ENCODE results near the gene ULK4. TPM values are rescaled to one million over a fixed set of nuclear protein-coding genes. Genes with fewer than 3 reads are reported as not detected.
"Not testable (repeated sequence)": the region's sequence is repeated elsewhere in the genome, so short reads cannot be mapped to it uniquely, and the experiment has no call there.

The ULK4 gene
- total RNA-seq, 1 experiment from 2014 or later, result 6.3 TPM

GRCh38 chr3:41710646-41711388 is 251.1 kb downstream of the ULK4 start:
- no peak overlapping the region for H3K27ac ChIP-seq (ENCODE audit: low read depth, low read length)
- peaks cover 3 to 8% of the 10 kb centered on the region in 2 experiments for H3K4me1 ChIP-seq (ENCODE audit: control insufficient read depth in 1 of 2, insufficient read depth in 2 of 2, low read length in 2 of 2)
- no peak overlapping the region for H2AFZ ChIP-seq (ENCODE audit: low read depth, low read length, poor library complexity, severe bottlenecking)
- POLR2A ChIA-PET, result no interaction called here
- no peaks in the 10 kb centered on the region for H3K27me3 ChIP-seq (ENCODE audit: insufficient read depth, low read length)
- H3K79me2 ChIP-seq (ENCODE audit: insufficient read depth, low read length), result no peaks in the 10 kb centered on the region
- H3K9me3 ChIP-seq (ENCODE audit: control insufficient read depth in 1 of 2, insufficient read depth in 1 of 2, low read depth in 1 of 2, low read length in 2 of 2), result no peaks in the 10 kb centered on the region
- no TSS peak for BruUV-seq (replicated peaks)
- H3K9ac ChIP-seq (ENCODE audit: low read length), result no peak overlapping the region
- no peak overlapping the region for H3K4me3 ChIP-seq (replicated peaks in 1 of 2; ENCODE audit: low read depth in 1 of 2, low read length in 2 of 2)
- H3K36me3 ChIP-seq (ENCODE audit: control insufficient read depth in 1 of 2, insufficient read depth in 2 of 2, low read length in 2 of 2), result no peaks in the 10 kb centered on the region
- intact Hi-C loops (cut with micrococcal nuclease), result loop anchor here (10.0 kb wide), 2 partner anchors 384 to 1126 kb away; partner anchors contain the start of gene TRAK1
- RAD21 ChIA-PET (ENCODE audit: low non-redundant PET in 1 of 2, low total read pairs in 2 of 2, uncharacterized antibody in 2 of 2, unreplicated experiment in 2 of 2), result no interaction called here
- ATAC-seq (peak; percentile 64), DNase-seq (ENCODE audit: low read depth, low spot score) (no peak)
- CTCF ChIA-PET, result no interaction called here
- no peak overlapping the region for H3K4me2 ChIP-seq (ENCODE audit: low read length)
- H3K9me2 ChIP-seq (ENCODE audit: insufficient read depth), result no peaks in the 10 kb centered on the region
- peak; percentile 39; the same call in 1 of the 2 replicates for TF ChIP-seq CEBPB (IDR thresholded peaks at IDR 0.05; ENCODE audit: low read depth)
- TF ChIP-seq TCF7L2 (IDR thresholded peaks at IDR 0.05; ENCODE audit: borderline replicate concordance, extremely low read depth, insufficient read depth, insufficient read length), result peak; percentile 18
- no peak for TF ChIP-seq ELF1 (IDR thresholded peaks at IDR 0.05; ENCODE audit: borderline replicate concordance, low read depth)
- TF ChIP-seq ATF3 (IDR thresholded peaks at IDR 0.05), result peak; percentile 21; the same call in 1 of the 2 replicates
- no peak for TF ChIP-seq ZBTB33 (IDR thresholded peaks at IDR 0.05; ENCODE audit: extremely low read depth, insufficient replicate concordance, low read length)
- no peaks in the 10 kb centered on the region for H4K20me1 ChIP-seq (ENCODE audit: insufficient read depth)

GRCh38 chr3:41709213-41709612 is 252.7 kb downstream of the ULK4 start:
- H3K9ac ChIP-seq (ENCODE audit: low read length); ATAC-seq; H4K20me1 ChIP-seq (ENCODE audit: insufficient read depth); POLR2A ChIA-PET; H3K9me3 ChIP-seq (ENCODE audit: control insufficient read depth in 1 of 2, insufficient read depth in 1 of 2, low read depth in 1 of 2, low read length in 2 of 2); H3K9me2 ChIP-seq (ENCODE audit: insufficient read depth); H2AFZ ChIP-seq (ENCODE audit: low read depth, low read length, poor library complexity, severe bottlenecking); DNase-seq (ENCODE audit: low read depth, low spot score); H3K4me2 ChIP-seq (ENCODE audit: low read length); BruUV-seq (replicated peaks); H3K36me3 ChIP-seq (ENCODE audit: control insufficient read depth in 1 of 2, insufficient read depth in 2 of 2, low read length in 2 of 2); H3K27me3 ChIP-seq (ENCODE audit: insufficient read depth, low read length); H3K79me2 ChIP-seq (ENCODE audit: insufficient read depth, low read length); CTCF ChIA-PET; H3K4me3 ChIP-seq (replicated peaks in 1 of 2; ENCODE audit: low read depth in 1 of 2, low read length in 2 of 2); RAD21 ChIA-PET (ENCODE audit: low non-redundant PET in 1 of 2, low total read pairs in 2 of 2, uncharacterized antibody in 2 of 2, unreplicated experiment in 2 of 2); H3K4me1 ChIP-seq (ENCODE audit: control insufficient read depth in 1 of 2, insufficient read depth in 2 of 2, low read length in 2 of 2); H3K27ac ChIP-seq (ENCODE audit: low read depth, low read length); intact Hi-C loops (cut with micrococcal nuclease): not testable (repeated sequence)
